CD4-positive, alpha-beta T cell (primary cell): Measurements from ENCODE around the gene SDHA. TPM values are rescaled to one million over a fixed set of nuclear protein-coding genes. Genes with fewer than 3 reads are reported as not detected.

ENCODE experiments used
- ATAC-seq: fragments of 200-7000 bp; cut with Tn5 transposase; one replicate; pipeline ENCODE4 v1.10.0; 2022; ENCODE audit warnings: mild to moderate bottlenecking; ENCODE audit not compliant: poor library complexity
- CTCF ChIA-PET: fragments of 350-600 bp; sonication (Branson Sonifier 250); formaldehyde crosslinking; loops from one replicate; lab custom pipeline; 2021; ENCODE audit warnings: antibody characterized with exemption, inconsistent platforms; lab: Charles Lee
- POLR2A ChIA-PET: fragments of 350-600 bp; sonication (Branson Sonifier 250); formaldehyde crosslinking; loops from one replicate; lab custom pipeline; 2021; ENCODE audit warnings: antibody characterized with exemption, inconsistent platforms; lab: Charles Lee
- DNase-seq, 14 experiments: peaks; one replicate each; pipeline ENCODE4 v3.0.0-alpha.2; 2013 to 2020; ENCODE audit warnings: mixed read lengths in 2 of 14
- H3K27ac ChIP-seq, 2 donors: one replicate each; pipeline versions ENCODE4 v1.5.1 to v1.7.0; 2013; ENCODE audit warnings: low read length in 2 of 2, low read depth in 1 of 2, mild to moderate bottlenecking in 1 of 2
- H3K27me3 ChIP-seq, 2 experiments: 1 replicate in 1 of 2; 2 replicates in 1 of 2; pipeline versions ENCODE4 v1.6.1 to v1.7.0; 2013; ENCODE audit warnings: low read length in 2 of 2, control low read depth in 1 of 2, mild to moderate bottlenecking in 1 of 2, moderate library complexity in 1 of 2; ENCODE audit not compliant: insufficient read depth in 2 of 2, control insufficient read depth in 1 of 2
- H3K36me3 ChIP-seq: one replicate; pipeline ENCODE4 v1.6.1; 2013; ENCODE audit warnings: low read length, control low read depth; ENCODE audit not compliant: insufficient read depth
- H3K4me1 ChIP-seq: one replicate; pipeline ENCODE4 v1.6.1; 2013; ENCODE audit warnings: low read length, control low read depth; ENCODE audit not compliant: insufficient read depth
- H3K4me3 ChIP-seq: one replicate; pipeline ENCODE4 v1.5.1; 2013; ENCODE audit warnings: mild to moderate bottlenecking, low read length, moderate library complexity
- H3K9me3 ChIP-seq, 2 experiments: 1 replicate in 1 of 2; 2 replicates in 1 of 2; pipeline versions ENCODE4 v1.6.1 to v1.7.0; 2013; ENCODE audit warnings: low read length in 2 of 2, mild to moderate bottlenecking in 2 of 2, control low read depth in 1 of 2, moderate library complexity in 1 of 2; ENCODE audit not compliant: control insufficient read depth in 1 of 2, insufficient read depth in 1 of 2
- H3K27ac Mint-ChIP-seq: one replicate; pipeline ENCODE4 v1.8.0; 2020; ENCODE audit warnings: mixed read lengths
- H3K27me3 Mint-ChIP-seq: one replicate; pipeline ENCODE4 v1.8.0; 2021; ENCODE audit warnings: mixed read lengths
- H3K36me3 Mint-ChIP-seq: one replicate; pipeline ENCODE4 v1.8.0; 2021; ENCODE audit warnings: low read depth, mixed read lengths
- H3K4me1 Mint-ChIP-seq: one replicate; pipeline ENCODE4 v1.8.0; 2021; ENCODE audit warnings: low read depth, mixed read lengths
- H3K4me3 Mint-ChIP-seq: one replicate; pipeline ENCODE4 v1.8.0; 2020; ENCODE audit warnings: mild to moderate bottlenecking, mixed read lengths
- H3K9me3 Mint-ChIP-seq: one replicate; pipeline ENCODE4 v1.8.0; 2020; ENCODE audit warnings: mixed read lengths
- CTCF ChIP-seq: fragments of 200-600 bp; IDR thresholded peaks from one replicate; pipeline ENCODE4 v1.8.0; 2022; ENCODE audit warnings: antibody characterized with exemption, mild to moderate bottlenecking
- intact Hi-C, 2 experiments: fragments of 100-400 bp; cut with DNase I in 1 of 2; cut with micrococcal nuclease in 1 of 2; formaldehyde crosslinking; loops; one replicate each; pipeline versions ENCODE4 v1.15.1 to v1.9.0; 2023 to 2025; cut with DNase I, micrococcal nuclease
- total RNA-seq, 174 experiments: library from RNA in 2 of 174; stranded (reverse) in 2 of 174; gene quantifications; one replicate each; pipeline ENCODE4 v1.2.3 and lab custom pipeline; 2021 to 2026

The SDHA gene
- total RNA-seq, 2 experiments from 2014 or later, result 244 to 245 TPM

- Histone ChIP-seq H3K4me3 (no peak overlapping the region), H3K9me3 (no peaks in the 10 kb centered on the region), H3K27me3 (no peaks in the 10 kb centered on the region), H3K4me1 (no peaks in the 10 kb centered on the region), H3K27ac (no peak overlapping the region), H3K36me3 (peaks cover 27% of the 10 kb centered on the region)
- H3K9me3 Mint-ChIP-seq, result no peaks in the 10 kb centered on the region
- intact Hi-C loops, result no loop called here
- H3K27ac Mint-ChIP-seq, result no peak overlapping the region
- no peak for DNase-seq
- H3K27me3 Mint-ChIP-seq, result no peaks in the 10 kb centered on the region
- CTCF ChIA-PET, result no interaction called here
- ATAC-seq, result no peak
- no peak overlapping the region for H3K4me3 Mint-ChIP-seq
- peaks cover 36% of the 10 kb centered on the region for H3K36me3 Mint-ChIP-seq
- TF ChIP-seq CTCF, result no peak
- POLR2A ChIA-PET, result no interaction called here
- no peaks in the 10 kb centered on the region for H3K4me1 Mint-ChIP-seq
Measured at GRCh38 chr5:200985-201384, 17.1 kb upstream of the SDHA start.

DNA sequence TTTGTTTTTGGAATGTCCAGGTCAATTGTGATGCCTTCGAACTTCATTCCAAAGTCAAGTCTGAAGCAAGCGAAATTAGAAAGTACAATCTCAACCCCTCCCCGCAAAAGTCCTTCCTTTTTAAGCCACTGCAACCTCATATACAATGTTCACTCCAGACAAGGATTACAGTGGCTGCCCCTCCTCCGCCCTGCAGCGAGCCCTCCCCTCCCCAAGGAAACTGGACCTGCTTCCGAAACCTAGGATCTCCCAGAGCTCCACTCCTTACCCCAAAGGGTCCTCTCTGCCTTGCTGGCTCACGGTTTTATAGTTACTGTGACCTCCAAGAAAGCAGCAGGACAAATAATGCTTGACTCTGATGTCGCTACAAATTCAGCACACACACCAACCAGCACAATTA, 16.4 kb upstream of the SDHA start:
- ChIA-PET CTCF (no interaction called here), POLR2A (no interaction called here)
- ATAC-seq (no peak), DNase-seq (no peak)
- H3K4me3 Mint-ChIP-seq, result no peak overlapping the region
- no peak overlapping the region for H3K27ac Mint-ChIP-seq
- no peaks in the 10 kb centered on the region for H3K4me1 ChIP-seq
- H3K9me3 Mint-ChIP-seq, result no peaks in the 10 kb centered on the region
- H3K4me3 ChIP-seq, result no peak overlapping the region
- no peak for TF ChIP-seq CTCF
- H3K36me3 ChIP-seq, result peaks cover 34% of the 10 kb centered on the region
- H3K27me3 ChIP-seq, result no peaks in the 10 kb centered on the region
- no peaks in the 10 kb centered on the region for H3K27me3 Mint-ChIP-seq
- intact Hi-C loops, result no loop called here
- peaks cover 42% of the 10 kb centered on the region for H3K36me3 Mint-ChIP-seq
- no peak overlapping the region for H3K27ac ChIP-seq
- no peaks in the 10 kb centered on the region for H3K9me3 ChIP-seq
- no peaks in the 10 kb centered on the region for H3K4me1 Mint-ChIP-seq

DNA sequence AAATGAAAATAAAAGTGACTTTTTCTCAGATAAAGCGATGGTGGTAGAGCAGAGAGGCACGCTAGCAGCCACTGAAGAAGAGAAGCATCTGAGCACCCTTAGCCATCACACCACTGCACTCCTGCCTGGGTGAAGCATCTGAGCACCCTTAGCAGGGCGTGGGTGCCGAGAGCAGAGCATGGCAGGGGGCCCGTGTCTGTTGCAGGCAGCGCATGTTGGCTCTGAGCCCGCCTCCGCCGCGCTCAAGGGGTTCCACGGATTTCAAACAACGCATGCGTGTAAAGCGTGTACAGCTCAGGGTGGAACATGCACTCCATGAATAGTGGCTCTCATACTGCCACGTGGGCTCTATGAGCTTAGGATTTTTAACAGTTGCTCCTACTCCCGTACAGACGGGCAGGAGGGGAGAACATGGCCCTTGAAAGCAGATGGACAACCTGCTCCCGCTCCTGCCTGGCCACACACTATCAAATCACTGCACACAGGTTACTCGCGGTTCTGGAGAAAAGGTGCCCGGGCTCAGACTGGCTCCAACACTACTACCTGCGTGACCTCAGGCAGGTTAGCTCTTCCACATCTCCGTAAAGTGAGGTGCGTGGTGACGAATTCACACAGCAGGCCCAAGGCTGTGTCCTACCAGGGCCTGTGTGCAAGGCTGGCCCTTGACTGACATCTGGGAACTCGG, 14.7 kb upstream of the SDHA start:
- Histone ChIP-seq H3K27ac (no peak overlapping the region), H3K4me1 (no peaks in the 10 kb centered on the region), H3K4me3 (no peak overlapping the region), H3K9me3 (no peaks in the 10 kb centered on the region), H3K27me3 (no peaks in the 10 kb centered on the region), H3K36me3 (peaks cover 43% of the 10 kb centered on the region)
- ChIA-PET POLR2A (no interaction called here), CTCF (no interaction called here)
- no peak for TF ChIP-seq CTCF
- peaks cover 5% of the 10 kb centered on the region for H3K4me1 Mint-ChIP-seq
- intact Hi-C loops, result no loop called here
- peaks cover 58% of the 10 kb centered on the region for H3K36me3 Mint-ChIP-seq
- no peaks in the 10 kb centered on the region for H3K9me3 Mint-ChIP-seq
- no peak for DNase-seq
- H3K4me3 Mint-ChIP-seq, result no peak overlapping the region
- no peaks in the 10 kb centered on the region for H3K27me3 Mint-ChIP-seq
- no peak overlapping the region for H3K27ac Mint-ChIP-seq
- no peak for ATAC-seq
